Anterior cingulate cortex (tissue), 58 donors: Measurements from ENCODE around the gene CADPS.

ENCODE experiments used
- DNase-seq, 58 donors: peaks; one replicate each; lab custom pipeline; 2025; lab: John Stamatoyannopoulos, UW

CADPS gene

DNA sequence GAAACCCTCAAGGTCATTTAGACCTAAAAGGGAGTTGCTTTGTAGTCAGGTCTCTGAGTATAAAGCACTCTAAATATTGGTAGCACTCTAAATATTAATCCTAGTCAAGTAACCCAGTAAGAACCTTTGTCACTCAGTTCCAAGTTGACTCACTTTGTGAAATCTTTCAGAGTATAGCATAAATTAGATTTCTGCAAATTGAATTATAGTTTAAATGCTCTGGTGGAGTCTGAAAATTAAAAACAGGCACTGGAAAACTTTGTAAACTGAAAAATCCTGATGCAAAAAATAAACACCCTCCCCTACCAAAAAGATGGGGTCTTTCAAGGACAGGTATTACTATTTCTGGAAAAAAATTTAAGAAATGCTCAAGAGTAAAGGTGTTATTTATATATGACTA lies 305.6 kb downstream of the CADPS start:
- no peak for DNase-seq

DNA sequence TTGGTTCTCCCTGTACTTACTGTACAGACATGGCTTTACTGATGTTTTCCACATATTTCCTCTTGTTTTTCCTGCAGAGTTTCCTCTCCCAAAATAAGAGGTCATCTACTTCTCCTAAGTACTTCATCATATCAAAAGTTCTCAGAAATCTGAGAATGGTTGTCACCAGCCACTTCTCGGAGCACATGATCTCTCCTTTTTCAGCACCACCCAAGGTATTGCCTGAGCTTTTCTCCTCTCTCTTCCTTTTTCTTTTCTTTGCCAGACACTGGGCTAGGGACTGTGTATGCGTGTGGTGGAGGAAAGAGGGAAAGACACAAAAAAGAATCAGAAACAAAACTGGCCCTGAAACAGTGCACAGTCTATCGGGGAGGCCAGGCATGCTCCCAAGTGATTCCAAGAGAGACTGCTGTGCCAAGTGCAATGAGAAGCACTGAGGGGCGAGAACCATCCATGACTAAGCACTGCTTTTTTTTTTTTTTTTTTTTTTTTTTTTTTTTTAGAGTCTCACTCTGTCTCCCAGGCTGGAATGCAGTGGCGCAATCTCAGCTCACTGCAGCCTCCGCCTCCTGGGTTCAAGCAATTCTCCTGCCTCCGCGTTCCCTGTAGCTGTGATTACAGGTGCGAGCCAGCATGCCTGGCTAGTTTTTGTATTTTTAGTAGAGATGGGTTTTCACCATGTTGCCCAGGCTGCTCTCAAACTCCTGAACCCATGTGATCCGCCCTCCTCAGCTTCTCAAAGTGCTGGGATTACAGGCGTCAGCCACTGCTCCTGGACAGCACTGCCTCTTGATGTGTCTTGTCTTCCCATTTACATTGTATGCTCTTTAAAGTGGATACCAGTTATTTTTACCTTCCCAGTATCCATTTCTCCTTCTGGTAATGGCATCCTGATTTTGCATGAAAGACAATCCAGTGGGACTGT lies 307.9 kb downstream of the CADPS start:
- DNase-seq, result peak in 12 of 58 donors; percentile 4 to 53 (median 22)

DNA sequence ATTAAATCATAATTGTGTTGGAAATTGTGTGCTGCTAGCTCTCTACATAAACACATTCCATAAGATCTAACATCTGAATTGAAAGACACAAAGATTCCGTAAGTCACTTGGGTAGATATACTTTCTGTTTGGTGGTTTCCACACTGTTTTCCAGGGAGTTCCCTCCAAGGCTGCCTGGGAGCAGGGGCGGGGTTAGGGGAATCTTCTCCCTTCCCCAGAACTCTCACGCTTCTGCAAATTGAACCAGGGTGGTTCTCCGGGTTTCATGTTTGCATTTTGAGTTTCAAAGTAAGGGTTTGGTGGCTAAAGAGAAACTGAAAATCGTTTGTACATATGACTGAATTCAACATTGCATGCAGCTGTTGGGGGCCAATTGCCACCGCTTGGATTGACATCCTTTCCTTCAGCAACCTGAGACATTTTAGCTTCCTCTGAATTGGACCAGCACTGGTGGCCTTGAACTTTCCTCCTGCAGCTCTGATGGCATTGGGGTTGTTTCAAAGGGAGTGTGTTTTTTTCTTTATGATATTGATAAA lies 309.1 kb downstream of the CADPS start:
- DNase-seq, result no peak

DNA sequence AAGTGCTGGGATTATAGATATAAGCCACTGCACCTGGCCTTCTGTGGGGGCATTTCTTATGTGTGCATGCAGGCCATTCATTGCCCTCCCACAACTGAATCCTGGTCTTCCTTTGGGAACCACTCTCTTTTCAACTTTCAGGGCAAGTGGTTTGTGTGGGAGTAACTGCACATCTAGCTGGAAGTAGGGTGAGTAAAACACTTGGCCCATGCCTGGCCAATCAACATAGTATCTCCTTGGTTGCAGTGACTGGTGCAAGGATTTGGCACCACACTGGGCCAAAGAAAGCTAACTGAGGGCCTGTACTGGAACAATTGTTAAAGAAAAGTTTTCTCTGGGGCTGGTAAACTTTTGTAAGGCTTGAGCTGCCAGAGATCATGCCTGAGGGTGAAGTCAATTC lies 312.6 kb downstream of the CADPS start:
- DNase-seq, result no peak

- no peak for DNase-seq
These were observed 313.2 kb downstream of the CADPS start for GRCh38 chr3:62562017-62562416.

DNA sequence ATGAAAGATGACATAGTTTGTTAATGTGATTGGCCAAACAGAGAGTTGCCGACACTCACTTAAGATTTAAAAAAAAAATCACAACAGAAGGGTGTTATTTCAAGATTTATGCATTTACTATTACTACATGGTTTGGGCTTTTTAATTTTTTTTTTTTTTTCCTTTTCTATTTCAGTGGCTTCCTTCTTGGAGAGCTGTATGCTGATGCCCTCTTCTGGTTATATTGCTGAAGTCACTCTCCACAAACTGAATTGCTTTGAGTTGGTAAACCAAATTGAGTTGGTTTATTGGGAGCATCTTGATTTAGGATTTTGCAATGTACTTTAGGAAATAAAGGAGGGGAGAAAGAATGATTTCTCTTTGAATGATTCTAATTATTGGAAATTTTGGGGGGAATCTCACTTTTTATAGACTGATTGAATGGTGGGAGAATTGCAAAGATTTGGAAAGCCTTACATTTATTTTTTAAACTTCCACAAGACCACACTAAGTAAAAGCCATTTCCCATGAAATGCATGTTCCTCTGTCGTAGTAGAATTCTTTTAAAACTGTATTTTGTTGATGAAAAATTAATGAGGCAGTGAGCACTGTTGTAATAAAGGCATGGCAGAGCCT lies 315.3 kb downstream of the CADPS start:
- DNase-seq, result peak in 1 of 58 donors; percentile 37

DNA sequence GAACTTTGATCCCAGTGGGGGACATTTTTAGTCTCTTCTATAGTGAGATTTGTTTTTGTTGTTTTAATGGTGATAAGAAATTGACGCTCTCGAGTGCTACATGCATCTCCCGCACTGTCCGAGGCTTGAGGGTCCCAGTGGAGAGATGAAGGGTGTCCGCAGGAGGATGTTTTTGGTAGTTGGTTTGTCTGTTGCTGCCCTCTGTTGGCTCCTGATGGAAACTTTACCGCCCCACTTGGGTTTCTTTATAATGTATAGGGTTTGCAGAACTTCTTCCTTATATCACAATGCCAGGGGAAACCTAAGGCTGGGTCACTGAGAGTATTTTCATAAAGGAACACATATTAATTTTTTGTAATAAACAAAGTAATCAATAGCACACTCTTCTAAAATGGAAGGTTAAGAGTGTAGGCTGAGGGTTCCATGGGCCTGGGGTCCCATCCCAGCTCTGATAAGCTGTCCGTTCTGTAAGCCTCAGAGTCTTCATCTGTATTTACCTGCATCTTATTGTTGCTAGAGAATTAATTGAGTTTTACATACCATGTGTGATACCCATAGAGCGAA lies 316.6 kb downstream of the CADPS start:
- DNase-seq, result peak in 2 of 58 donors; percentile 3 to 7

GRCh38 chr3:62557983-62558382 lies 317.2 kb downstream of the CADPS start:
- DNase-seq, result no peak

- DNase-seq, result no peak
These were observed 317.8 kb downstream of the CADPS start for GRCh38 chr3:62557450-62557849.

GRCh38 chr3:62556121-62556815 lies 318.9 kb downstream of the CADPS start:
- DNase-seq, result no peak

DNA sequence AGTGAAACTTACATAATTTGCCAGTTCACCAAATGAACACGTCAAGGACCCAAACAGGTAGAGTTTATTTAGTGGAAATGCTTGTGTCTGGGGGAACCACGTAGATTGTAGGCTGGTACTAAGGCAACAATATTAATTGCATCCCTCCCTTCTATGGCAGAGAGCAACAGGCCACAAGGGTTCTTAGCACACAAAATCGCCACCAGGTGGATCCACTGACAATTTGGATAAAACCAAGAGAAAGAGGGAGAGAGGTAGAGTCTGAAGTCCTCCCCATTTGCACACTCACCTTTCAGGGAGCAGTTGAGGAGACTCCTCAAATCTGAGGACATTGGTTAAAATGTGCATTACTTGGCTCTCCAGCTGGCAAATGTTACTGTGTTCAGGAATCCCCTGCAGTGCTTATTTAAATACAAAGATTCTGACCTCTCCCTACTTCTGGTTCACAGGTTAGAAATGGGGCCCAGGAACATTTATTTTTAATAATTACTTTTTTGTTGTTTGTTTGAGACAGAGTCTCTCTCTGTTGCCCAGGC lies 320.9 kb downstream of the CADPS start:
- no peak for DNase-seq

GRCh38 chr3:62553811-62554210 lies 321.4 kb downstream of the CADPS start:
- DNase-seq, result no peak

DNA sequence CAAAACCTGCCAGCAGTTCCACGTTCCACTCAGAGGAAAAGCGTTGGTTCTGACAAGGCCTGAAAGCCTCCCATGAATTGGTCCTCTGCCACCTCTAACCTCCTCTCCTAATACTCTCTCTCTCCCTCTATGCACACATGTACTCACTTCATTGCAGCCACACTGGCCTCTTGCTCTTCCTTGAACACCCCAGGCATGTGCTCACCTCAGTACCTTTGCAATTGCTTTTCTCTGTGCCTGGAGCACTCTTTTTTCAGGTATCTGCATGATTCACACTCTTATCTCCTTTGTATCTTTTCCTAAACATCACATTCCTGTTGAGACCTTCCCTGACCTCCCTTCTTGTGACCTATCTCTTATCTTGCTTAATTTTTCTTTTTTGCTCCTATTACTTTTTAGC lies 323.7 kb downstream of the CADPS start:
- DNase-seq, result no peak

DNA sequence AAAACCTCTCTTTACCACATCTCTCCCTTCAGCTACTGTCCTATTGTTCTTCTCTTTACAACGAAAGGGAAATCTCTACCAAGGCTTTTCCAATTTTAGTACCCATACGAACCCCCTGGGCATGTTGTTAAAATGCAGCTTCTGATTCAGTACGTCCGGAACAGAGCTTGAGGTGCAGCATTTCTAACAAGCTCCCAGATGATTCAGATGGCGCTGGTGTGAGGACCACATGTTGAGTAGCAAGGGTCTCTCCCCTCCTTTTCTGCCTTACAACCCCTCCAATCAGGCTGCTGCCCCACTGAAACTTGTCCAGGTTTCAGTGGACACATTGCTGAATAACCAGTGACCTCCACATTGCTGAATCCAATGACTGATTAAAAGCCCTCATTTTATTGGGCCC lies 324.8 kb downstream of the CADPS start:
- no peak for DNase-seq

DNA sequence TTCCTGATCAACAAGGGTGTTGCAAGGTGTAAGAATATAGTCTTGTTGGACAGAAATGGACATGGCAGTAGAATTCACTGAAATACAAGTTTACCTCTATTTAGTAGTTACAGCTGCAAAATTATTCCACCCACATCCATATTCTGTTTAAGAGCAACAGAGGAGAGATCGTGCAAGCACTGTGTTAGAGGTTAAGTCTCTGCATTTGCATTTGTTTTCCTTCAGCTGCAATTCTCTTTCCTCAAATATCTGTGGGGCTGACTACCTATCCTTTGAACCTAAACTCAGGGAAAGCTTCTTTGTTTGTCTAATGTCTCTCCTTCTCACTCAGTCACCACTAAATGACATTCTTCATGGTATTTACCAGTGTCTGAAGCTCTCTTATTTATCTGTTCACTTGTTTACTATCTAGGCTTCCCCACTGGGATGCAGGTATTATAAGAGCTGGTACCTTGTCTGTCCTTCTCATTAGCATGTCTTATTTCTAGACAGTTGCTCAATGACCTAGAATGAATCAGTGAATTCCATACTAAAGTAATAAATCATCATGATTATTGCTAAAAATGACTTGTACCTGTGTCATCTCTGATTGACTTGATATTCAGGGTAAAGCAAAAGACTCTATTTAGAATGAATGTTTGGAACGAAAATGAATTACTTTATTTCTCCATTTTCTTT lies 326.5 kb downstream of the CADPS start:
- no peak for DNase-seq

- DNase-seq, result no peak
These were observed 328.9 kb downstream of the CADPS start for GRCh38 chr3:62546266-62546665.

DNA sequence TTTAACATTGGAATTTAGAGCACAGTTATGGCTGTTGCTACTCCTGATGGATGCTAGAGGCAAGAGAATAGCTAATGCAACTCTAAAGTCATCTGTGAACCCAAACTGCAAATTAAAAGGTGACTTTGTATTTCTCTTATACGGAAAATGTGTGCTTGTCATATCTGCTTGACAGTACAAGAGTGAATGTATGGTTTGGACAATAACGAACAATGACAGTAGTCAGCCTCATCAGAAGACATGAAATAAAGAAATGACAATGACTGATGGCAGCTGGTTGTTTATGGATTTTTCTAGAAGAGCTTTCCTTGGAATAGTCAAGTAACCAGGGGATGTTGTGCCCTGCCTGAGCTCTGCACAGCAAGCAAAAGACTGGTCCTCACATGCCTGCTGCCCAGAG lies 333.0 kb downstream of the CADPS start:
- no peak for DNase-seq

DNA sequence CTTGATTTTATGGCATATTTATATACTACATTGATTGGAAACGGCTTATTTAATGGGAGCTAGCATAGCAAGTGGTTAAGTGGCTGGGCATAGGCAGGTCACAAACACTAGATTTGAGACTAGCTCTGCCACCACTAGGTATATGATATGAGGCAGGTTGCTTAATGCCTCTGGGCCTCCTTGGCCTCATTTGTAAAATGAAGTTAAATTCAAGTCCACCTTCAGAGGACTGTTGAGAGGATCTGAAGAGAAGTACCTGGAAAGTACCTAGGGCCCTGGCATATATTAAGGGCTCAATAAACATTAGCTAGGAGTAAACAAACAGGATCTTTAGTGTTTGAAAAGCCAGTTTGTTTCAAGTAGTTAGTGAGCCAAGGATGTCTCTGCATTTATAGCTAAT lies 335.5 kb downstream of the CADPS start:
- no peak for DNase-seq

GRCh38 chr3:62538691-62539356 lies 336.4 kb downstream of the CADPS start:
- DNase-seq, result peak in 1 of 58 donors; percentile 30
